Kidney (tissue), 14 donors: Measurements from ENCODE around the gene SALL2. TPM values are rescaled to one million over a fixed set of nuclear protein-coding genes. Genes with fewer than 3 reads are reported as not detected.

ENCODE experiments used
- DNase-seq, 5 donors: peaks; one replicate each; pipeline ENCODE4 v3.0.0-alpha.2; 2013 to 2020
- FAIRE-seq: peaks from 2 replicates; lab custom pipeline; 2012; peaks lifted over from hg19 to GRCh38; lab: Jason Lieb, UNC
- H3K27ac ChIP-seq, 2 donors: one replicate each; pipeline ENCODE4 v1.7.0; 2013; ENCODE audit warnings: low read depth in 2 of 2, low read length in 2 of 2, inconsistent platforms in 1 of 2
- H3K27me3 ChIP-seq: one replicate; pipeline ENCODE4 v1.7.1; 2013; ENCODE audit warnings: low read length, inconsistent platforms; ENCODE audit not compliant: control insufficient read depth, insufficient read depth
- H3K36me3 ChIP-seq, 3 donors: one replicate each; pipeline versions ENCODE4 v1.7.0 to v1.7.1; 2013; ENCODE audit warnings: low read length in 3 of 3, control low read depth in 1 of 3, inconsistent platforms in 1 of 3; ENCODE audit not compliant: insufficient read depth in 3 of 3, control insufficient read depth in 2 of 3
- H3K4me1 ChIP-seq, 3 donors: one replicate each; pipeline versions ENCODE4 v1.7.0 to v1.7.1; 2013; ENCODE audit warnings: low read length in 3 of 3, inconsistent platforms in 1 of 3, low read depth in 1 of 3; ENCODE audit not compliant: control insufficient read depth in 2 of 3, insufficient read depth in 2 of 3
- H3K4me3 ChIP-seq, 3 donors: one replicate each; pipeline versions ENCODE4 v1.7.0 to v1.8.1; 2013; ENCODE audit warnings: low read length in 3 of 3, control low read depth in 1 of 3, inconsistent platforms in 1 of 3
- H3K9ac ChIP-seq, 3 donors: one replicate each; pipeline versions ENCODE4 v1.7.0 to v1.7.1; 2013; ENCODE audit warnings: low read length in 3 of 3, control low read depth in 1 of 3, inconsistent platforms in 1 of 3
- H3K9me3 ChIP-seq, 3 donors: one replicate each; pipeline versions ENCODE4 v1.7.0 to v1.7.1; 2013; ENCODE audit warnings: low read length in 3 of 3, control low read depth in 1 of 3, inconsistent platforms in 1 of 3; ENCODE audit not compliant: control insufficient read depth in 2 of 3, insufficient read depth in 1 of 3
- intact Hi-C: fragments of 100-400 bp; cut with DNase I; formaldehyde crosslinking; loops from one replicate; pipeline ENCODE4 v1.11.1; 2022
- polyA plus RNA-seq: library from polyadenylated mRNA; stranded (reverse); fragments of 350-450 nt; fragmentation: Illumina TruSeq; extraction: RNeasy Lipid Tissue Mini Kit (QIAGEN cat#74804); gene quantifications from one replicate; pipeline ENCODE4 v1.2.3, GENCODE V29; 2014; ENCODE audit warnings: low read depth, low replicate concordance; ENCODE audit not compliant: insufficient read depth
- total RNA-seq: library from RNA; stranded (reverse); fragmentation: NEBNext Ultra II Directional; extraction: Animal tissue kit (Norgen Biotek cat#: 25700); gene quantifications from one replicate; pipeline ENCODE4 v1.2.1, GENCODE V29; 2021
- TF ChIP-seq, protein P1 (sequence below): IDR thresholded peaks from 3 replicates; pipeline ENCODE4 v1.5.1; 2012; ENCODE audit warnings: mild to moderate bottlenecking, moderate library complexity, borderline replicate concordance; ENCODE audit not compliant: insufficient read depth; ENCODE audit errors: extremely low read depth
- donor health status: control.
- donor health status: control.
- donor health status: control.
- donor health status: control.
- donor health status: control.
- donor health status: DM: yes; HTN: yes; CAD: no.
- donor health status: Normal renal cell carcinoma (clear cell type).

Gene SALL2
- total and polyA plus RNA-seq, 2 donors from 2014 or later, result 5.5 to 8.8 TPM

DNA sequence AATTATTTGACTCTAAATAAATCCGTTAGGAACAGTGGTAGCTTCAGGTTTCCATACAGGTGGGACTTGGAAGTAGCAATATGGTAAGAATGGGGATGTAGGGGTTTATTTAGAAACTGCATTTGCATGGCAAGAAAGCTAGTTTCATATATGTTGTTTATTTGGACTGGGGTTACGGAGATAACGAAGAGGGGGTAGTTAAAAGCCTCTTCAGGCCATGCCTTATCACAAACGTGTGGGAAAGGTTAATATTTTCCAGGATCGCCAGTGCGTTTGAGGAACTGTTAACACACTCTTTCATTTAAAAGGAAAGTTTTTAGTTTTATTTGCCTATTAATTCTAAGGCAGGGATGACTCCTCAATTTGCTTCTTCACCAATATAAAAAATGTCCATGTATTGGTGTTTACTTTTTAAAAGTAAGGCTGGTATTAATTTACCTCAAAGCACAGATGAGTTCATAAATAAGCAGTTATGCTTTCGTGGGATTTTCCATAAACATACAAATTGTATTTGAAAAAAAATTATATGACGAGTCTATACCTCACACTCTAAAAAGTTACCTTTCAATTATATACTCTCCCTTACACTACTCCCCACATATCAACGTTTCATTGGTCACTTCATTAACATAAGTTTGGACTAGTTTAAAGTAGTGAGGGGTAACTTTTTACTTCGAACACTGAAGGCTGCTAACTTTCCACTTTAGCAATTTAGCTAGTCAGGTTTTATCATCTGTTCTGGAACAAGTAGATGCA is 50.2 kb downstream of the SALL2 start:
- H3K4me3 ChIP-seq, result peak overlapping the region; percentile 88 to 96 (median 94)
- DNase-seq (peak in 1 of 5 donors; percentile 1), FAIRE-seq (no peak)
- H3K27me3 ChIP-seq, result no peaks in the 10 kb centered on the region
- peaks cover 0 to 4% (median 0%) of the 10 kb centered on the region in 3 donors for H3K4me1 ChIP-seq
- TF ChIP-seq, protein P1, sequence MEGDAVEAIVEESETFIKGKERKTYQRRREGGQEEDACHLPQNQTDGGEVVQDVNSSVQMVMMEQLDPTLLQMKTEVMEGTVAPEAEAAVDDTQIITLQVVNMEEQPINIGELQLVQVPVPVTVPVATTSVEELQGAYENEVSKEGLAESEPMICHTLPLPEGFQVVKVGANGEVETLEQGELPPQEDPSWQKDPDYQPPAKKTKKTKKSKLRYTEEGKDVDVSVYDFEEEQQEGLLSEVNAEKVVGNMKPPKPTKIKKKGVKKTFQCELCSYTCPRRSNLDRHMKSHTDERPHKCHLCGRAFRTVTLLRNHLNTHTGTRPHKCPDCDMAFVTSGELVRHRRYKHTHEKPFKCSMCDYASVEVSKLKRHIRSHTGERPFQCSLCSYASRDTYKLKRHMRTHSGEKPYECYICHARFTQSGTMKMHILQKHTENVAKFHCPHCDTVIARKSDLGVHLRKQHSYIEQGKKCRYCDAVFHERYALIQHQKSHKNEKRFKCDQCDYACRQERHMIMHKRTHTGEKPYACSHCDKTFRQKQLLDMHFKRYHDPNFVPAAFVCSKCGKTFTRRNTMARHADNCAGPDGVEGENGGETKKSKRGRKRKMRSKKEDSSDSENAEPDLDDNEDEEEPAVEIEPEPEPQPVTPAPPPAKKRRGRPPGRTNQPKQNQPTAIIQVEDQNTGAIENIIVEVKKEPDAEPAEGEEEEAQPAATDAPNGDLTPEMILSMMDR, result no peak
- H3K36me3 ChIP-seq, result peaks cover 4 to 8% (median 5%) of the 10 kb centered on the region in 3 donors
- intact Hi-C loops, result no loop called here
- H3K9me3 ChIP-seq, result no peaks in the 10 kb centered on the region
- peak overlapping the region; percentile 77 to 95 (median 85) for H3K9ac ChIP-seq
- peak overlapping the region; percentile 63 to 88 for H3K27ac ChIP-seq

Other genes starting within 250 kb of the SALL2 start
- gene RPGRIP1, start 246.3 kb downstream of the SALL2 start, total RNA-seq, result 0.47 TPM
- not detected for gene RPGRIP1, start 246.3 kb downstream of the SALL2 start, polyA plus RNA-seq
- gene SUPT16H, start 142.3 kb downstream of the SALL2 start, total RNA-seq, result 58.8 TPM
- gene SUPT16H, start 142.3 kb downstream of the SALL2 start, polyA plus RNA-seq, result 38.1 TPM
- gene CHD8, start 70.2 kb downstream of the SALL2 start, total RNA-seq, result 77.4 TPM
- gene CHD8, start 70.2 kb downstream of the SALL2 start, polyA plus RNA-seq, result 35.8 TPM
- 22.7 TPM for gene RAB2B, start 49.4 kb downstream of the SALL2 start, total RNA-seq
- gene RAB2B, start 49.4 kb downstream of the SALL2 start, polyA plus RNA-seq, result 12.2 TPM
- gene TOX4, start 49.2 kb downstream of the SALL2 start, total RNA-seq, result 75.9 TPM
- gene TOX4, start 49.2 kb downstream of the SALL2 start, polyA plus RNA-seq, result 31.0 TPM
- gene METTL3, start 15.0 kb downstream of the SALL2 start, total RNA-seq, result 44.3 TPM
- gene METTL3, start 15.0 kb downstream of the SALL2 start, polyA plus RNA-seq, result 31.4 TPM
- gene OR10G3, start 53.7 kb upstream of the SALL2 start, total RNA-seq, result not detected
- gene OR10G3, start 53.7 kb upstream of the SALL2 start, polyA plus RNA-seq, result not detected
- gene OR10G2, start 108.6 kb upstream of the SALL2 start, total RNA-seq, result not detected
- gene OR10G2, start 108.6 kb upstream of the SALL2 start, polyA plus RNA-seq, result not detected
- gene OR4E2, start 127.5 kb upstream of the SALL2 start, total RNA-seq, result not detected
- not detected for gene OR4E2, start 127.5 kb upstream of the SALL2 start, polyA plus RNA-seq
- not detected for gene OR4E1, start 147.5 kb upstream of the SALL2 start, total RNA-seq
- not detected for gene OR4E1, start 147.5 kb upstream of the SALL2 start, polyA plus RNA-seq